ENCODE data around the gene RAB37. TPM values are rescaled to one million over a fixed set of nuclear protein-coding genes. Genes with fewer than 3 reads are reported as not detected.

The RAB37 gene
- total and polyA plus RNA-seq, 2 of the 13 experiments (the other 11 are each of a cell fraction or from before 2014, with no cell fraction given), result 0.91 to 3.7 TPM

GRCh38 chr17:74768069-74768762 is 31.2 kb downstream of the RAB37 start (continued):
- TF ChIP-seq ZNF768 (CRISPR knock-in tag; IDR thresholded peaks at IDR 0.05) (no peak; the same call in 1 of the 2 replicates), ESRRA (CRISPR knock-in tag; IDR thresholded peaks at IDR 0.05; ENCODE audit: low read depth) (no peak), SOX6 (IDR thresholded peaks at IDR 0.05) (no peak), SOX6 (CRISPR knock-in tag; IDR thresholded peaks at IDR 0.05) (no peak), ETV6 (CRISPR knock-in tag; conservative IDR thresholded peaks at IDR 0.05) (no peak), HCFC1 (IDR thresholded peaks at IDR 0.05; ENCODE audit: low read depth, low read length) (no peak), ARID2 (CRISPR knock-in tag; IDR thresholded peaks at IDR 0.05; ENCODE audit: borderline replicate concordance) (no peak), TRIM24 (CRISPR knock-in tag; IDR thresholded peaks at IDR 0.05) (no peak), SRSF9 (IDR thresholded peaks at IDR 0.05; ENCODE audit: borderline replicate concordance, insufficient read depth, low read depth, low read length, poor library complexity, severe bottlenecking) (no peak), THAP8 (CRISPR knock-in tag; IDR thresholded peaks at IDR 0.05; ENCODE audit: borderline replicate concordance) (no peak), FOSL1 (CRISPR knock-in tag; IDR thresholded peaks at IDR 0.05; ENCODE audit: borderline replicate concordance) (no peak), U2AF2 (IDR thresholded peaks at IDR 0.05; ENCODE audit: low read depth, low read length) (0 out of 2 replicates have a peak, but pooled peaks have one; percentile 53), ZNF629 (CRISPR knock-in tag; conservative IDR thresholded peaks at IDR 0.05) (no peak), ZNF558 (CRISPR knock-in tag; IDR thresholded peaks at IDR 0.05; ENCODE audit: borderline replicate concordance) (no peak), SP5 (CRISPR knock-in tag; IDR thresholded peaks at IDR 0.05; ENCODE audit: borderline replicate concordance, low read depth) (no peak), ISL2 (CRISPR knock-in tag; IDR thresholded peaks at IDR 0.05) (no peak), ZNF256 (CRISPR knock-in tag; conservative IDR thresholded peaks at IDR 0.05) (no peak), SMARCC2 (IDR thresholded peaks at IDR 0.05) (no peak), NONO (IDR thresholded peaks at IDR 0.05) (no peak), NONO (CRISPR knock-in tag; conservative IDR thresholded peaks at IDR 0.05) (0 out of 2 replicates have a peak, but pooled peaks have one; percentile 52), HIVEP1 (CRISPR knock-in tag; IDR thresholded peaks at IDR 0.05) (no peak), ZNF720 (CRISPR knock-in tag; IDR thresholded peaks at IDR 0.05) (no peak)
- TF ChIP-seq, protein P1, sequence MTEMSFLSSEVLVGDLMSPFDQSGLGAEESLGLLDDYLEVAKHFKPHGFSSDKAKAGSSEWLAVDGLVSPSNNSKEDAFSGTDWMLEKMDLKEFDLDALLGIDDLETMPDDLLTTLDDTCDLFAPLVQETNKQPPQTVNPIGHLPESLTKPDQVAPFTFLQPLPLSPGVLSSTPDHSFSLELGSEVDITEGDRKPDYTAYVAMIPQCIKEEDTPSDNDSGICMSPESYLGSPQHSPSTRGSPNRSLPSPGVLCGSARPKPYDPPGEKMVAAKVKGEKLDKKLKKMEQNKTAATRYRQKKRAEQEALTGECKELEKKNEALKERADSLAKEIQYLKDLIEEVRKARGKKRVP (CRISPR knock-in tag; IDR thresholded peaks at IDR 0.05), result no peak
- TF ChIP-seq, protein P2, sequence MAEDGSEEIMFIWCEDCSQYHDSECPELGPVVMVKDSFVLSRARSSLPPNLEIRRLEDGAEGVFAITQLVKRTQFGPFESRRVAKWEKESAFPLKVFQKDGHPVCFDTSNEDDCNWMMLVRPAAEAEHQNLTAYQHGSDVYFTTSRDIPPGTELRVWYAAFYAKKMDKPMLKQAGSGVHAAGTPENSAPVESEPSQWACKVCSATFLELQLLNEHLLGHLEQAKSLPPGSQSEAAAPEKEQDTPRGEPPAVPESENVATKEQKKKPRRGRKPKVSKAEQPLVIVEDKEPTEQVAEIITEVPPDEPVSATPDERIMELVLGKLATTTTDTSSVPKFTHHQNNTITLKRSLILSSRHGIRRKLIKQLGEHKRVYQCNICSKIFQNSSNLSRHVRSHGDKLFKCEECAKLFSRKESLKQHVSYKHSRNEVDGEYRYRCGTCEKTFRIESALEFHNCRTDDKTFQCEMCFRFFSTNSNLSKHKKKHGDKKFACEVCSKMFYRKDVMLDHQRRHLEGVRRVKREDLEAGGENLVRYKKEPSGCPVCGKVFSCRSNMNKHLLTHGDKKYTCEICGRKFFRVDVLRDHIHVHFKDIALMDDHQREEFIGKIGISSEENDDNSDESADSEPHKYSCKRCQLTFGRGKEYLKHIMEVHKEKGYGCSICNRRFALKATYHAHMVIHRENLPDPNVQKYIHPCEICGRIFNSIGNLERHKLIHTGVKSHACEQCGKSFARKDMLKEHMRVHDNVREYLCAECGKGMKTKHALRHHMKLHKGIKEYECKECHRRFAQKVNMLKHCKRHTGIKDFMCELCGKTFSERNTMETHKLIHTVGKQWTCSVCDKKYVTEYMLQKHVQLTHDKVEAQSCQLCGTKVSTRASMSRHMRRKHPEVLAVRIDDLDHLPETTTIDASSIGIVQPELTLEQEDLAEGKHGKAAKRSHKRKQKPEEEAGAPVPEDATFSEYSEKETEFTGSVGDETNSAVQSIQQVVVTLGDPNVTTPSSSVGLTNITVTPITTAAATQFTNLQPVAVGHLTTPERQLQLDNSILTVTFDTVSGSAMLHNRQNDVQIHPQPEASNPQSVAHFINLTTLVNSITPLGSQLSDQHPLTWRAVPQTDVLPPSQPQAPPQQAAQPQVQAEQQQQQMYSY (CRISPR knock-in tag; IDR thresholded peaks at IDR 0.05), result peak; percentile 71; the same call in 1 of the 2 replicates
- TF ChIP-seq, protein P3, sequence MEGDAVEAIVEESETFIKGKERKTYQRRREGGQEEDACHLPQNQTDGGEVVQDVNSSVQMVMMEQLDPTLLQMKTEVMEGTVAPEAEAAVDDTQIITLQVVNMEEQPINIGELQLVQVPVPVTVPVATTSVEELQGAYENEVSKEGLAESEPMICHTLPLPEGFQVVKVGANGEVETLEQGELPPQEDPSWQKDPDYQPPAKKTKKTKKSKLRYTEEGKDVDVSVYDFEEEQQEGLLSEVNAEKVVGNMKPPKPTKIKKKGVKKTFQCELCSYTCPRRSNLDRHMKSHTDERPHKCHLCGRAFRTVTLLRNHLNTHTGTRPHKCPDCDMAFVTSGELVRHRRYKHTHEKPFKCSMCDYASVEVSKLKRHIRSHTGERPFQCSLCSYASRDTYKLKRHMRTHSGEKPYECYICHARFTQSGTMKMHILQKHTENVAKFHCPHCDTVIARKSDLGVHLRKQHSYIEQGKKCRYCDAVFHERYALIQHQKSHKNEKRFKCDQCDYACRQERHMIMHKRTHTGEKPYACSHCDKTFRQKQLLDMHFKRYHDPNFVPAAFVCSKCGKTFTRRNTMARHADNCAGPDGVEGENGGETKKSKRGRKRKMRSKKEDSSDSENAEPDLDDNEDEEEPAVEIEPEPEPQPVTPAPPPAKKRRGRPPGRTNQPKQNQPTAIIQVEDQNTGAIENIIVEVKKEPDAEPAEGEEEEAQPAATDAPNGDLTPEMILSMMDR (CRISPR knock-in tag; IDR thresholded peaks at IDR 0.05), result peak; percentile 24; the same call in 1 of the 2 replicates

All from HepG2 (cell line).